Psoas muscle (tissue), 8 donors: ENCODE data around the gene GP1BB. TPM values are rescaled to one million over a fixed set of nuclear protein-coding genes. Genes with fewer than 3 reads are reported as not detected.

Experiments
- ATAC-seq, 4 donors: fragments of 200-7000 bp; cut with Tn5 transposase; one replicate each; pipeline ENCODE4 v1.9.1; 2020; ENCODE audit warnings: moderate library complexity in 3 of 4, mild to moderate bottlenecking in 2 of 4
- DNase-seq, 2 donors: peaks; one replicate each; pipeline ENCODE4 v3.0.0-alpha.2; 2020
- H3K27ac ChIP-seq: fragments of 200-600 bp; one replicate; pipeline ENCODE4 v1.8.0; 2022
- H3K27me3 ChIP-seq, 3 donors: fragments of 200-600 bp in 1 of 3; one replicate each; pipeline versions ENCODE4 v1.6.1 to v1.8.0; 2013 to 2022; ENCODE audit warnings: low read length in 2 of 3, mild to moderate bottlenecking in 2 of 3, moderate library complexity in 1 of 3; ENCODE audit not compliant: insufficient read depth in 3 of 3
- H3K36me3 ChIP-seq, 2 donors: fragments of 200-600 bp in 1 of 2; one replicate each; pipeline versions ENCODE4 v1.6.1 to v1.8.0; 2013 to 2022; ENCODE audit warnings: low read depth in 1 of 2, mild to moderate bottlenecking in 1 of 2, moderate library complexity in 1 of 2; ENCODE audit not compliant: insufficient read depth in 1 of 2
- H3K4me1 ChIP-seq: fragments of 200-600 bp; one replicate; pipeline ENCODE4 v1.8.0; 2022
- H3K4me3 ChIP-seq: fragments of 200-600 bp; one replicate; pipeline ENCODE4 v1.8.0; 2022; ENCODE audit warnings: mild to moderate bottlenecking
- H3K9me3 ChIP-seq: fragments of 200-600 bp; one replicate; pipeline ENCODE4 v1.8.0; 2022
- CTCF ChIP-seq: fragments of 200-600 bp; IDR thresholded peaks from one replicate; pipeline ENCODE4 v1.8.0; 2022; ENCODE audit warnings: antibody characterized with exemption
- WGBS, 3 donors: extraction: QIAGEN DNeasy Blood & Tissue Kit; methylation state at CpG; one replicate each; pipeline versions ENCODE4 v1.1.6 to v1.1.7; 2013; 5-methylcytosine and 5-hydroxymethylcytosine counted together
- intact Hi-C, 2 donors: fragments of 100-400 bp; cut with DNase I; formaldehyde crosslinking; loops; one replicate each; pipeline versions ENCODE4 v1.11.0 to v1.14.2; 2022
- polyA plus RNA-seq, 3 donors: library from polyadenylated mRNA; stranded (reverse); fragments of 200-250 nt; gene quantifications; one replicate each; pipeline ENCODE4 v1.2.3, GENCODE V29; 2013
- total RNA-seq, 4 donors: library from RNA; stranded (reverse); fragmentation: NEBNext Ultra II Directional in 2 of 4; extraction: Animal tissue kit (Norgen Biotek cat#: 25700) in 2 of 4; gene quantifications; one replicate each; pipeline versions ENCODE4 v1.2.1 to v1.2.4, GENCODE V29; 2021 to 2023
- donor health status: healthy with polysubstance abuse.
- donor health status: DM: no; HTN: no; CAD: no; lungs with moderate emphysema.
- donor health status: Bipolar disorder and iron deficiency.
- donor health status: healthy.
- donor health status: DM: yes; HTN: yes; CAD: no.
- donor health status: DM: no; HTN: no; CAD: no.
- donor health status: DM: no; HTN: no; CAD: no.
- donor health status: DM: yes; HTN: yes; CAD: no.

Gene GP1BB
- total and polyA plus RNA-seq, 7 donors, result 0.14 to 1.8 (median 0.58) TPM; not detected in 3

- Histone ChIP-seq H3K9me3 (no peaks in the 10 kb centered on the region), H3K36me3 (peaks cover 0 to 30% of the 10 kb centered on the region in 2 donors), H3K4me3 (peak overlapping the region; percentile 28), H3K27ac (no peak overlapping the region), H3K27me3 (peaks cover 0 to 13% (median 0%) of the 10 kb centered on the region in 3 donors), H3K4me1 (peaks cover 5% of the 10 kb centered on the region)
- TF ChIP-seq CTCF, result no peak
- DNase-seq, result no peak
- ATAC-seq, result no peak
- WGBS, 3 donors, result 51 to 72% (median 62%) methylated on average over 71 to 83 of the region's 83 CpGs
- intact Hi-C loops, result no loop called here
These were observed 42.3 kb downstream of the GP1BB start for GRCh38 chr22:19765477-19766239.

- peaks cover 0 to 30% of the 10 kb centered on the region in 2 donors for H3K36me3 ChIP-seq
- no peaks in the 10 kb centered on the region for H3K9me3 ChIP-seq
- intact Hi-C loops, result no loop called here
- H3K4me3 ChIP-seq, result peak overlapping the region; percentile 36
- DNase-seq, result peak in 1 of 2 donors; percentile 33
- TF ChIP-seq CTCF, result no peak
- no peak overlapping the region for H3K27ac ChIP-seq
- peaks cover 5% of the 10 kb centered on the region for H3K4me1 ChIP-seq
- ATAC-seq, result no peak
- 40 to 62% (median 53%) methylated on average over 21 to 36 of the region's 36 CpGs for WGBS, 3 donors
- H3K27me3 ChIP-seq, result peaks cover 0 to 13% (median 0%) of the 10 kb centered on the region in 3 donors
These were observed 42.8 kb downstream of the GP1BB start for GRCh38 chr22:19766240-19766510.

GRCh38 chr22:19766511-19767426, 43.4 kb downstream of the GP1BB start:
- peak; percentile 50 to 76 for DNase-seq
- no peak for TF ChIP-seq CTCF
- peaks cover 0 to 30% of the 10 kb centered on the region in 2 donors for H3K36me3 ChIP-seq
- H3K9me3 ChIP-seq, result no peaks in the 10 kb centered on the region
- 51 to 62% (median 61%) methylated on average over 74 to 103 of the region's 103 CpGs for WGBS, 3 donors
- no peak for ATAC-seq
- intact Hi-C loops, result no loop called here
- peaks cover 0 to 13% (median 0%) of the 10 kb centered on the region in 3 donors for H3K27me3 ChIP-seq
- H3K4me3 ChIP-seq, result peak overlapping the region; percentile 36
- H3K4me1 ChIP-seq, result peaks cover 5% of the 10 kb centered on the region
- no peak overlapping the region for H3K27ac ChIP-seq

- DNase-seq, result peak; percentile 49 to 68
- Histone ChIP-seq H3K27ac (no peak overlapping the region), H3K4me1 (peaks cover 4% of the 10 kb centered on the region), H3K27me3 (peaks cover 0 to 13% (median 0%) of the 10 kb centered on the region in 3 donors), H3K4me3 (no peak overlapping the region), H3K36me3 (peaks cover 0 to 30% of the 10 kb centered on the region in 2 donors), H3K9me3 (no peaks in the 10 kb centered on the region)
- intact Hi-C loops, result no loop called here
- TF ChIP-seq CTCF, result no peak
- WGBS, 3 donors, result 65 to 69% (median 67%) methylated on average over 34 to 35 of the region's 35 CpGs
- ATAC-seq, result peak in 3 of 4 donors; percentile 18 to 29 (median 18)
These were observed 44.3 kb downstream of the GP1BB start for GRCh38 chr22:19767427-19768341.
